IMR-90 (cell line): ENCODE results near the gene SPTY2D1. TPM values are rescaled to one million over a fixed set of nuclear protein-coding genes. Genes with fewer than 3 reads are reported as not detected.

Experiments used
- ATAC-seq: fragments of 200-7000 bp; cut with Tn5 transposase; 2 replicates; pipeline ENCODE4 v1.9.1; 2020; ENCODE audit warnings: low read depth, mild to moderate bottlenecking, moderate library complexity
- BruUV-seq: library from RNA; stranded (reverse); fragments of 400-500 nt; replicated peaks from 2 replicates; lab custom pipeline; 2021; lab: Mats Ljungman, UMichigan
- CTCF ChIA-PET: fragments of 300-600 bp; formaldehyde crosslinking; extraction: SDS; loops from one replicate; lab custom pipeline; 2021; ENCODE audit warnings: antibody characterized with exemption; lab: Yijun Ruan, JAX
- POLR2A ChIA-PET: fragments of 300-600 bp; sonication (Branson Sonifier 250); formaldehyde crosslinking; loops from one replicate; lab custom pipeline; 2022; ENCODE audit warnings: antibody characterized with exemption; ENCODE audit not compliant: unreplicated experiment; lab: Charles Lee
- DNase-seq: peaks from one replicate; pipeline ENCODE4 v3.0.0; 2013
- H2AFZ ChIP-seq: replicated peaks from 2 replicates; pipeline ENCODE3; 2013; ENCODE audit warnings: low read length, mild to moderate bottlenecking; ENCODE audit not compliant: poor library complexity
- H2AK5ac ChIP-seq: 2 replicates; pipeline ENCODE4 v1.6.1; 2013; ENCODE audit warnings: low read depth, low read length, inconsistent platforms
- H2AK9ac ChIP-seq: replicated peaks from 2 replicates; pipeline ENCODE3; 2013; ENCODE audit warnings: mild to moderate bottlenecking, low read depth, low read length, moderate library complexity; ENCODE audit not compliant: poor library complexity
- H2BK120ac ChIP-seq: 2 replicates; pipeline ENCODE4 v1.6.1; 2013; ENCODE audit warnings: low read depth, low read length, inconsistent platforms
- H2BK15ac ChIP-seq: 3 replicates; pipeline ENCODE4 v1.6.1; 2013; ENCODE audit warnings: low read depth, low read length, inconsistent platforms
- H2BK20ac ChIP-seq: 2 replicates; pipeline ENCODE4 v1.6.1; 2013; ENCODE audit warnings: low read depth, mild to moderate bottlenecking, inconsistent platforms, low read length, moderate library complexity
- H2BK5ac ChIP-seq: 2 replicates; pipeline ENCODE4 v1.6.1; 2013; ENCODE audit warnings: mild to moderate bottlenecking, low read depth, low read length, inconsistent platforms; ENCODE audit not compliant: poor library complexity, severe bottlenecking
- H3K14ac ChIP-seq: replicated peaks from 2 replicates; pipeline ENCODE4 v1.6.1; 2013; ENCODE audit warnings: low read depth, low read length, inconsistent platforms
- H3K18ac ChIP-seq: 2 replicates; pipeline ENCODE4 v1.6.1; 2013; ENCODE audit warnings: low read depth, low read length, control low read depth
- H3K23ac ChIP-seq: 2 replicates; pipeline ENCODE4 v1.6.1; 2013; ENCODE audit warnings: low read depth, low read length, inconsistent platforms
- H3K27ac ChIP-seq: 2 replicates; pipeline ENCODE4 v1.5.1; 2013; ENCODE audit warnings: mild to moderate bottlenecking, control low read depth, low read length; ENCODE audit not compliant: insufficient read depth
- H3K27me3 ChIP-seq: 2 replicates; pipeline ENCODE4 v1.6.1; 2013; ENCODE audit warnings: low read length; ENCODE audit not compliant: control insufficient read depth, insufficient read depth
- H3K36me3 ChIP-seq: 2 replicates; pipeline ENCODE4 v1.6.1; 2013; ENCODE audit warnings: low read length, mixed read lengths; ENCODE audit not compliant: control insufficient read depth, insufficient read depth
- H3K4ac ChIP-seq: 2 replicates; pipeline ENCODE4 v1.6.1; 2013; ENCODE audit warnings: low read depth, low read length, inconsistent platforms
- H3K4me1 ChIP-seq: 2 replicates; pipeline ENCODE4 v1.6.1; 2013; ENCODE audit warnings: low read length, mixed read lengths; ENCODE audit not compliant: control insufficient read depth, insufficient read depth
- H3K4me2 ChIP-seq: 2 replicates; pipeline ENCODE4 v1.6.1; 2013; ENCODE audit warnings: low read depth, mild to moderate bottlenecking, control low read depth, low read length, moderate library complexity
- H3K4me3 ChIP-seq: 2 replicates; pipeline ENCODE4 v1.5.1; 2013; ENCODE audit warnings: low read depth, mild to moderate bottlenecking, control low read depth, low read length, moderate library complexity; ENCODE audit not compliant: insufficient read depth
- H3K56ac ChIP-seq: 2 replicates; pipeline ENCODE4 v1.6.1; 2013; ENCODE audit warnings: low read length, inconsistent platforms; ENCODE audit not compliant: insufficient read depth; ENCODE audit errors: extremely low read depth
- H3K79me1 ChIP-seq, 2 experiments: 2 replicates each; pipeline ENCODE4 v1.6.1; 2013; ENCODE audit warnings: low read length in 2 of 2, inconsistent platforms in 1 of 2, low read depth in 1 of 2
- H3K9ac ChIP-seq: 2 replicates; pipeline ENCODE4 v1.6.1; 2013; ENCODE audit warnings: low read depth, low read length, control low read depth
- H3K9me1 ChIP-seq: 2 replicates; pipeline ENCODE4 v1.6.1; 2013; ENCODE audit warnings: low read length, inconsistent platforms; ENCODE audit not compliant: insufficient read depth
- H3K9me3 ChIP-seq: 2 replicates; pipeline ENCODE4 v1.6.1; 2013; ENCODE audit warnings: low read length; ENCODE audit not compliant: control insufficient read depth, insufficient read depth
- H4K20me1 ChIP-seq: 2 replicates; pipeline ENCODE4 v1.6.1; 2013; ENCODE audit warnings: low read length, inconsistent platforms; ENCODE audit not compliant: insufficient read depth
- H4K5ac ChIP-seq: 2 replicates; pipeline ENCODE4 v1.6.1; 2013; ENCODE audit warnings: mild to moderate bottlenecking, low read depth, low read length, control low read depth
- H4K8ac ChIP-seq, 2 experiments: 2 replicates each; pipeline ENCODE4 v1.6.1; 2013; ENCODE audit warnings: low read depth in 2 of 2, low read length in 2 of 2, control low read depth in 1 of 2, inconsistent platforms in 1 of 2
- H4K91ac ChIP-seq: 2 replicates; pipeline ENCODE4 v1.6.1; 2013; ENCODE audit warnings: low read depth, low read length, inconsistent platforms; ENCODE audit not compliant: insufficient read depth
- MAZ ChIP-seq: IDR thresholded peaks from 2 replicates; pipeline ENCODE4 v1.6.1; 2012; ENCODE audit warnings: low read depth, mild to moderate bottlenecking, low read length, improper control_type of control experiment, moderate library complexity, borderline replicate concordance
- NFE2L2 ChIP-seq: fragments of 150-350 bp; IDR thresholded peaks from 2 replicates; pipeline ENCODE4 v1.6.1; 2016; ENCODE audit warnings: low read depth, mild to moderate bottlenecking, low read length
- POLR2A ChIP-seq: IDR thresholded peaks from 2 replicates; pipeline ENCODE4 v1.6.1; 2012; ENCODE audit warnings: mild to moderate bottlenecking, low read depth, low read length
- RCOR1 ChIP-seq: IDR thresholded peaks from 2 replicates; pipeline ENCODE4 v1.6.1; 2012; ENCODE audit warnings: mild to moderate bottlenecking, low read length, improper control_type of control experiment; ENCODE audit not compliant: insufficient replicate concordance
- RFX5 ChIP-seq: IDR thresholded peaks from 2 replicates; pipeline ENCODE4 v1.8.0; 2012; ENCODE audit warnings: low read depth, mild to moderate bottlenecking, low read length, moderate library complexity
- SMC3 ChIP-seq: fragments of 150-350 bp; IDR thresholded peaks from 2 replicates; pipeline ENCODE4 v1.6.1; 2016; ENCODE audit warnings: low read depth, mild to moderate bottlenecking, antibody characterized with exemption, low read length, moderate library complexity
- whole genome bisulfite sequencing, 2 experiments: methylation state at CpG; one replicate each; pipeline versions ENCODE4 v1.1.5 to v1.1.7; 2013; ENCODE audit warnings: missing lambda C conversion rate in 2 of 2; ENCODE audit not compliant: insufficient read length in 1 of 2; ENCODE audit errors: extremely low coverage in 2 of 2; 5-methylcytosine and 5-hydroxymethylcytosine counted together
- dilution Hi-C: fragments of 300-500 bp; cut with HindIII; formaldehyde crosslinking; loops from one replicate; pipeline ENCODE4 v1.14.3; 2018; ENCODE audit warnings: low sequenced_read_pairs; ENCODE audit not compliant: unreplicated experiment
- in situ Hi-C: fragments of 300-500 bp; cut with MboI; formaldehyde crosslinking; loops from 3 replicates; pipeline ENCODE4 v1.14.3; 2019; ENCODE audit warnings: low sequenced_read_pairs, inconsistent platforms, mixed read lengths
- intact Hi-C: fragments of 100-400 bp; cut with micrococcal nuclease; formaldehyde crosslinking; loops from 2 replicates; pipeline ENCODE4 v1.10.0; 2022
- polyA plus RNA-seq, 3 experiments: library from polyadenylated mRNA; depleted of rRNA; stranded (reverse); fragments of >200 nt; gene quantifications; 2 replicates each; pipeline ENCODE4 v1.2.3, GENCODE V29; 2012; ENCODE audit warnings: low replicate concordance in 1 of 3
- total RNA-seq: library from RNA; depleted of rRNA; stranded (reverse); fragments of >200 nt; gene quantifications from 2 replicates; pipeline ENCODE4 v1.2.3, GENCODE V29; 2012
- TF ChIP-seq, protein P1 (sequence below): fragments of 150-350 bp; IDR thresholded peaks from 2 replicates; pipeline ENCODE4 v1.6.1; 2016; ENCODE audit warnings: low read depth, mild to moderate bottlenecking, low read length, moderate library complexity, borderline replicate concordance
- TF ChIP-seq, protein P2 (sequence below): fragments of 150-350 bp; IDR thresholded peaks from 2 replicates; pipeline ENCODE4 v1.6.1; 2017; ENCODE audit warnings: mild to moderate bottlenecking, antibody characterized with exemption, low read length, low read depth
- TF ChIP-seq, protein P3 (sequence below): conservative IDR thresholded peaks from 2 replicates; pipeline ENCODE4 v1.5.1; 2012; ENCODE audit warnings: mild to moderate bottlenecking, low read depth, low read length, improper control_type of control experiment

The SPTY2D1 gene
- total and polyA plus RNA-seq, 2 of the 4 experiments (the other 2 are of a cell fraction) = 10.3 to 36.6 TPM

DNA sequence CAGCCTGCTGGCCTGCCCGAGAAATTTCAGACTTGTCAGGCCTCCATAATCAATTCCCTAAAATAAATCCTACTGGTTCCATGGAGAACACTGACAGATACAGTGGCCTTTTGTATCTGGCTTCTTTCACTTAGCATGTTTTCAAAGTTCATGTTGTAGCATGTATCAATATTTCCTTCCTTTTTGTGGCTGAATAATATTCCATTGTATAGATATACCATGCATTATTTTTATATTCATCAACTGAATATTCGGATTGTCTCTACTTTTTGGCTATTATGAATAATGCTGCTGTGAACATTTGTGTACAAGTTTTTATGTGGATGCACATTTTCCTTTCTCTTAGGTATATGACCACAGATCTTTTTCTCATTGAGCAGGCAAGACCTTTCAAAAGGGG is 10.4 kb downstream of the SPTY2D1 start:
- intact Hi-C loops (no loop called here), in situ Hi-C loops (no loop called here), dilution Hi-C loops (no loop called here)
- Histone ChIP-seq H4K5ac (no peak overlapping the region), H4K8ac (no peak overlapping the region), H3K9me3 (no peaks in the 10 kb centered on the region), H3K23ac (no peak overlapping the region), H2AFZ (no peak overlapping the region), H3K27ac (no peak overlapping the region), H3K56ac (no peak overlapping the region), H4K91ac (no peak overlapping the region), H3K27me3 (no peaks in the 10 kb centered on the region), H2BK5ac (no peak overlapping the region), H3K4me2 (no peak overlapping the region), H3K36me3 (no peaks in the 10 kb centered on the region), H3K4me3 (no peak overlapping the region), H3K79me1 (peaks cover 3 to 52% of the 10 kb centered on the region in 2 experiments; a peak in 3 of 4 replicates), H3K14ac (no peak overlapping the region), H2BK15ac (no peak overlapping the region), H2BK20ac (no peak overlapping the region), H3K18ac (no peak overlapping the region), H2AK9ac (no peak overlapping the region), H2BK120ac (no peak overlapping the region), H3K9me1 (no peaks in the 10 kb centered on the region), H4K20me1 (peaks cover 88% of the 10 kb centered on the region), H3K4me1 (peaks cover 2% of the 10 kb centered on the region), H3K9ac (no peak overlapping the region), H3K4ac (no peak overlapping the region), H2AK5ac (no peak overlapping the region)
- no TSS peak for BruUV-seq
- ChIA-PET CTCF (no interaction called here), POLR2A (no interaction called here)
- DNase-seq = no peak
- WGBS, 2 experiments = no CpG with 5 or more reads among the region's 2 CpGs
- TF ChIP-seq RFX5 (no peak), NFE2L2 (no peak), RCOR1 (no peak), POLR2A (no peak), SMC3 (no peak), MAZ (no peak)
- TF ChIP-seq, protein P1, sequence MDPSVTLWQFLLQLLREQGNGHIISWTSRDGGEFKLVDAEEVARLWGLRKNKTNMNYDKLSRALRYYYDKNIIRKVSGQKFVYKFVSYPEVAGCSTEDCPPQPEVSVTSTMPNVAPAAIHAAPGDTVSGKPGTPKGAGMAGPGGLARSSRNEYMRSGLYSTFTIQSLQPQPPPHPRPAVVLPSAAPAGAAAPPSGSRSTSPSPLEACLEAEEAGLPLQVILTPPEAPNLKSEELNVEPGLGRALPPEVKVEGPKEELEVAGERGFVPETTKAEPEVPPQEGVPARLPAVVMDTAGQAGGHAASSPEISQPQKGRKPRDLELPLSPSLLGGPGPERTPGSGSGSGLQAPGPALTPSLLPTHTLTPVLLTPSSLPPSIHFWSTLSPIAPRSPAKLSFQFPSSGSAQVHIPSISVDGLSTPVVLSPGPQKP = no peak
- TF ChIP-seq, protein P2, sequence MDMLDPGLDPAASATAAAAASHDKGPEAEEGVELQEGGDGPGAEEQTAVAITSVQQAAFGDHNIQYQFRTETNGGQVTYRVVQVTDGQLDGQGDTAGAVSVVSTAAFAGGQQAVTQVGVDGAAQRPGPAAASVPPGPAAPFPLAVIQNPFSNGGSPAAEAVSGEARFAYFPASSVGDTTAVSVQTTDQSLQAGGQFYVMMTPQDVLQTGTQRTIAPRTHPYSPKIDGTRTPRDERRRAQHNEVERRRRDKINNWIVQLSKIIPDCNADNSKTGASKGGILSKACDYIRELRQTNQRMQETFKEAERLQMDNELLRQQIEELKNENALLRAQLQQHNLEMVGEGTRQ = no peak
- TF ChIP-seq, protein P3, sequence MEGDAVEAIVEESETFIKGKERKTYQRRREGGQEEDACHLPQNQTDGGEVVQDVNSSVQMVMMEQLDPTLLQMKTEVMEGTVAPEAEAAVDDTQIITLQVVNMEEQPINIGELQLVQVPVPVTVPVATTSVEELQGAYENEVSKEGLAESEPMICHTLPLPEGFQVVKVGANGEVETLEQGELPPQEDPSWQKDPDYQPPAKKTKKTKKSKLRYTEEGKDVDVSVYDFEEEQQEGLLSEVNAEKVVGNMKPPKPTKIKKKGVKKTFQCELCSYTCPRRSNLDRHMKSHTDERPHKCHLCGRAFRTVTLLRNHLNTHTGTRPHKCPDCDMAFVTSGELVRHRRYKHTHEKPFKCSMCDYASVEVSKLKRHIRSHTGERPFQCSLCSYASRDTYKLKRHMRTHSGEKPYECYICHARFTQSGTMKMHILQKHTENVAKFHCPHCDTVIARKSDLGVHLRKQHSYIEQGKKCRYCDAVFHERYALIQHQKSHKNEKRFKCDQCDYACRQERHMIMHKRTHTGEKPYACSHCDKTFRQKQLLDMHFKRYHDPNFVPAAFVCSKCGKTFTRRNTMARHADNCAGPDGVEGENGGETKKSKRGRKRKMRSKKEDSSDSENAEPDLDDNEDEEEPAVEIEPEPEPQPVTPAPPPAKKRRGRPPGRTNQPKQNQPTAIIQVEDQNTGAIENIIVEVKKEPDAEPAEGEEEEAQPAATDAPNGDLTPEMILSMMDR = no peak
- no peak for ATAC-seq
